Endodermal cell (in vitro differentiated cells): ENCODE results near the gene BTK. TPM values are rescaled to one million over a fixed set of nuclear protein-coding genes. Genes with fewer than 3 reads are reported as not detected.

Experiments used
- DNase-seq: peaks from one replicate; pipeline ENCODE4 v3.0.0-alpha.2; 2017
- H3K27ac ChIP-seq: 2 replicates; pipeline ENCODE4 v1.5.1; 2013; ENCODE audit warnings: mild to moderate bottlenecking, low read depth, low read length, moderate library complexity
- H3K27me3 ChIP-seq: 2 replicates; pipeline ENCODE4 v1.6.1; 2013; ENCODE audit warnings: mild to moderate bottlenecking, low read length, moderate library complexity; ENCODE audit not compliant: insufficient read depth, control insufficient read depth, poor library complexity, severe bottlenecking
- H3K36me3 ChIP-seq: 2 replicates; pipeline ENCODE4 v1.7.0; 2013; ENCODE audit warnings: mild to moderate bottlenecking, low read length, moderate library complexity; ENCODE audit not compliant: control insufficient read depth, insufficient read depth
- H3K4me1 ChIP-seq: one replicate; pipeline ENCODE4 v1.7.0; 2013; ENCODE audit warnings: low read length; ENCODE audit not compliant: control insufficient read depth, insufficient read depth
- H3K4me3 ChIP-seq: 2 replicates; pipeline ENCODE4 v1.5.1; 2013; ENCODE audit warnings: mild to moderate bottlenecking, low read length, moderate library complexity
- H3K9ac ChIP-seq: 2 replicates; pipeline ENCODE4 v1.6.1; 2013; ENCODE audit warnings: mild to moderate bottlenecking, low read length, moderate library complexity; ENCODE audit not compliant: poor library complexity, severe bottlenecking; ENCODE audit errors: extremely low read depth
- H3K9me3 ChIP-seq: 2 replicates; pipeline ENCODE4 v1.6.1; 2013; ENCODE audit warnings: mild to moderate bottlenecking, low read length, moderate library complexity; ENCODE audit not compliant: control insufficient read depth
- H3K27ac Mint-ChIP-seq: 2 replicates; pipeline ENCODE4 v1.8.0; 2020; ENCODE audit warnings: mixed read lengths
- H3K27me3 Mint-ChIP-seq: 2 replicates; pipeline ENCODE4 v1.8.0; 2021; ENCODE audit warnings: mild to moderate bottlenecking, mixed read lengths; ENCODE audit not compliant: insufficient read depth
- H3K36me3 Mint-ChIP-seq: 2 replicates; pipeline ENCODE4 v1.8.0; 2020; ENCODE audit warnings: low read depth, mixed read lengths
- H3K4me1 Mint-ChIP-seq: 2 replicates; pipeline ENCODE4 v1.8.0; 2020; ENCODE audit warnings: mixed read lengths
- H3K4me3 Mint-ChIP-seq: 2 replicates; pipeline ENCODE4 v1.8.0; 2020; ENCODE audit warnings: mild to moderate bottlenecking, moderate library complexity, mixed read lengths
- H3K9me3 Mint-ChIP-seq: 2 replicates; pipeline ENCODE4 v1.8.0; 2020; ENCODE audit warnings: mild to moderate bottlenecking, mixed read lengths
- CTCF ChIP-seq: fragments of 200-600 bp; sonication (generic); conservative IDR thresholded peaks from 2 replicates; pipeline ENCODE4 v1.5.0; 2021; ENCODE audit warnings: antibody characterized with exemption, mild to moderate bottlenecking
- WGBS, 2 experiments: methylation state at CpG; one replicate each; pipeline versions ENCODE4 v1.1.5 to v1.1.7; 2013; ENCODE audit warnings: missing lambda C conversion rate in 2 of 2, mixed read lengths in 1 of 2; ENCODE audit not compliant: insufficient coverage in 1 of 2, insufficient read length in 1 of 2; 5-methylcytosine and 5-hydroxymethylcytosine counted together
- total RNA-seq, 2 donors: library from RNA; stranded (reverse); fragmentation: NEBNext Ultra II Directional in 1 of 2; extraction: Animal tissue kit (Norgen Biotek cat#: 25700) in 1 of 2; gene quantifications; 2 replicates in 1 of 2; 3 replicates in 1 of 2; pipeline ENCODE4 v1.2.1, GENCODE V29; 2021

BTK gene
- total RNA-seq, 2 donors from 2014 or later, result 2.3 to 3.4 TPM

GRCh38 chrX:101303790-101304189 lies 82.2 kb downstream of the BTK start:
- Histone ChIP-seq H3K9ac (no peak overlapping the region), H3K4me1 (no peaks in the 10 kb centered on the region), H3K27ac (no peak overlapping the region), H3K36me3 (no peaks in the 10 kb centered on the region), H3K27me3 (no peaks in the 10 kb centered on the region), H3K9me3 (no peaks in the 10 kb centered on the region), H3K4me3 (no peak overlapping the region)
- Mint-ChIP-seq H3K4me1 (no peaks in the 10 kb centered on the region), H3K27ac (no peak overlapping the region), H3K36me3 (no peaks in the 10 kb centered on the region), H3K27me3 (peaks cover 8% of the 10 kb centered on the region), H3K9me3 (peaks cover 48% of the 10 kb centered on the region), H3K4me3 (no peak overlapping the region)
- WGBS, 2 experiments, result no CpG with 5 or more reads among the region's 1 CpG
- DNase-seq, result no peak
- no peak for TF ChIP-seq CTCF

Other genes starting within 250 kb of the BTK start
- gene DRP2, start 166.4 kb downstream of the BTK start, total RNA-seq, result under 1 TPM; 0.15 to 0.91 TPM
- gene TAF7L, start 94.9 kb downstream of the BTK start, total RNA-seq, result under 1 TPM; 0.15 to 0.22 TPM
- 10 to 100 TPM; 18.5 to 20.7 TPM for gene TIMM8A, start 37.4 kb downstream of the BTK start, total RNA-seq
- gene RPL36A, start 4.8 kb upstream of the BTK start, total RNA-seq, result 100 to 1,000 TPM; 316 to 385 TPM
- gene GLA, start 21.7 kb upstream of the BTK start, total RNA-seq, result 10 to 100 TPM; 33.2 to 35.9 TPM
- gene HNRNPH2, start 22.0 kb upstream of the BTK start, total RNA-seq, result 10 to 100 TPM; 75.2 to 80.7 TPM
- 10 to 100 TPM; 15.5 to 20.4 TPM for gene ARMCX4, start 99.3 kb upstream of the BTK start, total RNA-seq
- gene ARMCX1, start 164.4 kb upstream of the BTK start, total RNA-seq, result 10 to 100 TPM; 22.4 to 28.5 TPM
- gene ARMCX6, start 231.8 kb upstream of the BTK start, total RNA-seq, result 10 to 100 TPM; 41.3 to 46.7 TPM
- gene ARMCX3, start 237.0 kb upstream of the BTK start, total RNA-seq, result 10 to 100 TPM; 29.4 to 31.9 TPM